ENCODE data around the gene FIGNL2.

- TF ChIP-seq CHD2 (IDR thresholded peaks at IDR 0.05; ENCODE audit: low read length, partially characterized antibody) (no peak), RFX5 (IDR thresholded peaks at IDR 0.05) (no peak), RAD21 (conservative IDR thresholded peaks at IDR 0.05 in 1 of 2, IDR thresholded peaks at IDR 0.05 in 1 of 2) (no peak), POLR2A (IDR thresholded peaks at IDR 0.05; ENCODE audit: low read length) (no peak)
These were observed 50.0 kb downstream of the FIGNL2 start for GRCh38 chr12:51798501-51798900.

Data from A549 (cell line).